Measurements from ENCODE around the gene CMIP. TPM values are rescaled to one million over a fixed set of nuclear protein-coding genes. Genes with fewer than 3 reads are reported as not detected.

CMIP gene
- polyA plus RNA-seq, 1 of the 3 experiments (the other 2 are of a cell fraction): 5.4 TPM

- WGBS (ENCODE audit: low lambda C conversion rate): 91% methylated on average over 8 of the region's 8 CpGs
- Histone ChIP-seq H3K79me2 (ENCODE audit: insufficient read depth) (no peaks in the 10 kb centered on the region), H2AFZ (ENCODE audit: low read depth) (no peak overlapping the region), H3K4me1 (ENCODE audit: control insufficient read depth in 1 of 2, insufficient read depth in 2 of 2, low read depth in 1 of 2, low read length in 1 of 2) (no peaks in the 10 kb centered on the region), H3K27ac (ENCODE audit: low read depth in 2 of 2, low read length in 1 of 2) (no peak overlapping the region), H3K4me3 (ENCODE audit: low read depth in 2 of 2, low read length in 1 of 2) (no peak overlapping the region), H3K36me3 (replicated peaks in 1 of 2; ENCODE audit: control insufficient read depth in 1 of 2, insufficient read depth in 2 of 2, low read length in 1 of 2) (no peaks in the 10 kb centered on the region), H3K9ac (no peak overlapping the region), H4K20me1 (ENCODE audit: insufficient read depth) (no peaks in the 10 kb centered on the region), H3K27me3 (ENCODE audit: insufficient read depth) (no peaks in the 10 kb centered on the region), H3K9me2 (no peaks in the 10 kb centered on the region), H3F3A (replicated peaks; ENCODE audit: insufficient read depth) (no peaks in the 10 kb centered on the region), H3K9me3 (no peaks in the 10 kb centered on the region), H3K4me2 (no peak overlapping the region)
- no peak for DNase-seq
- CTCF ChIA-PET: interaction anchor here (1.1 to 1.7 kb wide), 2 partner anchors 12 to 13 kb away, joined by 3 to 7 read pairs; no protein-coding TSS in a partner anchor
- TF ChIP-seq, protein P1, sequence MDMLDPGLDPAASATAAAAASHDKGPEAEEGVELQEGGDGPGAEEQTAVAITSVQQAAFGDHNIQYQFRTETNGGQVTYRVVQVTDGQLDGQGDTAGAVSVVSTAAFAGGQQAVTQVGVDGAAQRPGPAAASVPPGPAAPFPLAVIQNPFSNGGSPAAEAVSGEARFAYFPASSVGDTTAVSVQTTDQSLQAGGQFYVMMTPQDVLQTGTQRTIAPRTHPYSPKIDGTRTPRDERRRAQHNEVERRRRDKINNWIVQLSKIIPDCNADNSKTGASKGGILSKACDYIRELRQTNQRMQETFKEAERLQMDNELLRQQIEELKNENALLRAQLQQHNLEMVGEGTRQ (IDR thresholded peaks at IDR 0.05; ENCODE audit: borderline replicate concordance, low read depth, low read length): no peak
- TF ChIP-seq, protein P2, sequence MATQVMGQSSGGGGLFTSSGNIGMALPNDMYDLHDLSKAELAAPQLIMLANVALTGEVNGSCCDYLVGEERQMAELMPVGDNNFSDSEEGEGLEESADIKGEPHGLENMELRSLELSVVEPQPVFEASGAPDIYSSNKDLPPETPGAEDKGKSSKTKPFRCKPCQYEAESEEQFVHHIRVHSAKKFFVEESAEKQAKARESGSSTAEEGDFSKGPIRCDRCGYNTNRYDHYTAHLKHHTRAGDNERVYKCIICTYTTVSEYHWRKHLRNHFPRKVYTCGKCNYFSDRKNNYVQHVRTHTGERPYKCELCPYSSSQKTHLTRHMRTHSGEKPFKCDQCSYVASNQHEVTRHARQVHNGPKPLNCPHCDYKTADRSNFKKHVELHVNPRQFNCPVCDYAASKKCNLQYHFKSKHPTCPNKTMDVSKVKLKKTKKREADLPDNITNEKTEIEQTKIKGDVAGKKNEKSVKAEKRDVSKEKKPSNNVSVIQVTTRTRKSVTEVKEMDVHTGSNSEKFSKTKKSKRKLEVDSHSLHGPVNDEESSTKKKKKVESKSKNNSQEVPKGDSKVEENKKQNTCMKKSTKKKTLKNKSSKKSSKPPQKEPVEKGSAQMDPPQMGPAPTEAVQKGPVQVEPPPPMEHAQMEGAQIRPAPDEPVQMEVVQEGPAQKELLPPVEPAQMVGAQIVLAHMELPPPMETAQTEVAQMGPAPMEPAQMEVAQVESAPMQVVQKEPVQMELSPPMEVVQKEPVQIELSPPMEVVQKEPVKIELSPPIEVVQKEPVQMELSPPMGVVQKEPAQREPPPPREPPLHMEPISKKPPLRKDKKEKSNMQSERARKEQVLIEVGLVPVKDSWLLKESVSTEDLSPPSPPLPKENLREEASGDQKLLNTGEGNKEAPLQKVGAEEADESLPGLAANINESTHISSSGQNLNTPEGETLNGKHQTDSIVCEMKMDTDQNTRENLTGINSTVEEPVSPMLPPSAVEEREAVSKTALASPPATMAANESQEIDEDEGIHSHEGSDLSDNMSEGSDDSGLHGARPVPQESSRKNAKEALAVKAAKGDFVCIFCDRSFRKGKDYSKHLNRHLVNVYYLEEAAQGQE (IDR thresholded peaks at IDR 0.05; ENCODE audit: low read depth, low read length): no peak
- no peak for TF ChIP-seq TEAD4 (IDR thresholded peaks at IDR 0.05; ENCODE audit: borderline replicate concordance, insufficient read depth)
- no peak for TF ChIP-seq GABPA (IDR thresholded peaks at IDR 0.05; ENCODE audit: low read depth)
- TF ChIP-seq POLR2AphosphoS5 (IDR thresholded peaks at IDR 0.05; ENCODE audit: low read depth, low read length): no peak
- TF ChIP-seq, protein P3, sequence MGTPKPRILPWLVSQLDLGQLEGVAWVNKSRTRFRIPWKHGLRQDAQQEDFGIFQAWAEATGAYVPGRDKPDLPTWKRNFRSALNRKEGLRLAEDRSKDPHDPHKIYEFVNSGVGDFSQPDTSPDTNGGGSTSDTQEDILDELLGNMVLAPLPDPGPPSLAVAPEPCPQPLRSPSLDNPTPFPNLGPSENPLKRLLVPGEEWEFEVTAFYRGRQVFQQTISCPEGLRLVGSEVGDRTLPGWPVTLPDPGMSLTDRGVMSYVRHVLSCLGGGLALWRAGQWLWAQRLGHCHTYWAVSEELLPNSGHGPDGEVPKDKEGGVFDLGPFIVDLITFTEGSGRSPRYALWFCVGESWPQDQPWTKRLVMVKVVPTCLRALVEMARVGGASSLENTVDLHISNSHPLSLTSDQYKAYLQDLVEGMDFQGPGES (IDR thresholded peaks at IDR 0.05; ENCODE audit: low read depth, low read length): no peak
- TF ChIP-seq FOXM1 (IDR thresholded peaks at IDR 0.05; ENCODE audit: low read depth): no peak
- no peak for TF ChIP-seq JUND (IDR thresholded peaks at IDR 0.05)
- no peak for TF ChIP-seq RCOR1 (IDR thresholded peaks at IDR 0.05; ENCODE audit: low read length)
- no peak for TF ChIP-seq SIN3A (IDR thresholded peaks at IDR 0.05; ENCODE audit: borderline replicate concordance, low read depth, low read length)
- POLR2A ChIA-PET: no interaction called here
These were observed 27.9 kb upstream of the CMIP start for GRCh38 chr16:81416749-81417148.

GRCh38 chr16:81417210-81417609, 27.4 kb upstream of the CMIP start:
- H3K9me2 ChIP-seq: no peaks in the 10 kb centered on the region

More at GRCh38 chr16:81417210-81417609, 27.4 kb upstream of the CMIP start:
- H3K27me3 ChIP-seq (ENCODE audit: insufficient read depth): no peaks in the 10 kb centered on the region
- H3K4me2 ChIP-seq: no peak overlapping the region
- no peak for DNase-seq
- WGBS (ENCODE audit: low lambda C conversion rate): 82% methylated on average over 5 of the region's 5 CpGs
- POLR2A ChIA-PET: interaction anchor here (1.0 kb wide), 1 partner anchor 340 kb away, joined by 3 read pairs; the partner anchor contains the start of gene C16orf46
- TF ChIP-seq CHD2 (IDR thresholded peaks at IDR 0.05; ENCODE audit: low read length, partially characterized antibody): no peak
- TF ChIP-seq MAX (IDR thresholded peaks at IDR 0.05; ENCODE audit: low read depth): no peak
- TF ChIP-seq FOXM1 (IDR thresholded peaks at IDR 0.05; ENCODE audit: low read depth): no peak
- no peak for TF ChIP-seq NFIC (IDR thresholded peaks at IDR 0.05; ENCODE audit: borderline replicate concordance)
- no peak for TF ChIP-seq TAF1 (IDR thresholded peaks at IDR 0.05; ENCODE audit: borderline replicate concordance, low read depth, low read length)
- no peak for TF ChIP-seq FOXJ3 (CRISPR knock-in tag; IDR thresholded peaks at IDR 0.05)
- no peak for TF ChIP-seq USF1 (IDR thresholded peaks at IDR 0.05; ENCODE audit: borderline replicate concordance, low read depth)
- H3K4me3 ChIP-seq (ENCODE audit: low read depth in 2 of 2, low read length in 1 of 2): no peak overlapping the region
- H3F3A ChIP-seq (replicated peaks; ENCODE audit: insufficient read depth): no peaks in the 10 kb centered on the region
- H3K79me2 ChIP-seq (ENCODE audit: insufficient read depth): no peaks in the 10 kb centered on the region
- H3K4me1 ChIP-seq (ENCODE audit: control insufficient read depth in 1 of 2, insufficient read depth in 2 of 2, low read depth in 1 of 2, low read length in 1 of 2): no peaks in the 10 kb centered on the region
- H3K27ac ChIP-seq (ENCODE audit: low read depth in 2 of 2, low read length in 1 of 2): no peak overlapping the region
- no peak overlapping the region for H2AFZ ChIP-seq (ENCODE audit: low read depth)
- no peak overlapping the region for H3K9ac ChIP-seq
- no peaks in the 10 kb centered on the region for H3K36me3 ChIP-seq (replicated peaks in 1 of 2; ENCODE audit: control insufficient read depth in 1 of 2, insufficient read depth in 2 of 2, low read length in 1 of 2)
- H3K9me3 ChIP-seq: no peaks in the 10 kb centered on the region
- CTCF ChIA-PET: interaction anchor here (1.1 to 1.7 kb wide), 2 partner anchors 12 to 13 kb away, joined by 3 to 7 read pairs; no protein-coding TSS in a partner anchor
- H4K20me1 ChIP-seq (ENCODE audit: insufficient read depth): no peaks in the 10 kb centered on the region

All from SK-N-SH (cell line).